ENCODE results near the gene TTC17.
"Not testable (repeated sequence)": the region's sequence is repeated elsewhere in the genome, so short reads cannot be mapped to it uniquely, and the experiment has no call there.

The TTC17 gene

DNA sequence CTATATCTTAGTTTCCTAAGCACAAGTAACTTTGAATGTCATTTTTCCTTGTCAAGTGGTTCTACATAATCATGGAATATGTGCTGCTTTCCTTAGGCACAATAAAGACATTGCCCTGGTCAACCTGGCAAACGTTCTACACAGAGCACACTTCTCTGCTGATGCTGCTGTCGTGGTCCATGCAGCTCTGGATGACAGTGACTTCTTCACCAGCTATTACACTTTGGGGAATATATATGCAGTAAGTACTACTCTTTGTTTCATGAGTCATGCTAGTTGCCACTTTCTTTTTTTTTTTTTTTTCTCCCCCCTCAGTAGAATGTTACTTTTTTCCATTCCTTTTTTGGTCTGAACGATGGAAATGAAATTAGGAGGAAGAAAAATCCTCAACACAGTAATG is 38.5 kb downstream of the TTC17 start:
- DNase-seq (ENCODE audit: low read depth), result no peak

DNA sequence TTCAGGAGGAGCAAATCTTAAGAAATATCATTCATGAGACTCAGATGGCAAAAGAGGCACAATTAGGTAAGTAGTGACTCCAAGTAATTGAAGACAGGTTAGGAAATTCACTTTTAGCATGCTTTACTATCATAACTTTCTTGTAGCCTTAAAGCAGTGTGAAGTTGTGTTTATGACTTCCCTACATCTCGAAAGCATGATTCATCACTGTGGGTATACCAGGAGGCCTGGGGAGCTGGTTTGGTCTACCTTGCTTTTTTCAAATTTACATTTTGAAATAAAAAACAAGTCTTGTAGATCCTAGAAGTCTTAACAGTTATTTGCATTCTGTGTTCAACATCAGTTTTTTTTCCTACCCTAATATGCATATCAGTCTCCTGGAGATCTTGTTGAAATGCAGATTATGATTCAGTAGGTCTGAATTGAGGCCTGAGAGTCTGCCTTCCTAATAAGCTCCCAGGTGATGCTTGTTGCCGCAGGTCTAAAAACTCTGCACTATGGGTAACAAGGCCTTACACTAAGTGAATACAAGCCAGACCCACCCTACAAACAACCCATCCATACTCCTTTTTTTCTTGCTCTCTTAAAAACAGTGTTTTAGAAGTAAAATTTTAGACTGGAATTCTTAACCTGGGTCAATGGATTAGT is 41.4 kb downstream of the TTC17 start:
- no peak overlapping the region for H3K4me3 ChIP-seq (ENCODE audit: control insufficient read depth, low read depth, low read length)
- no peak for DNase-seq (ENCODE audit: low read depth)
- TF ChIP-seq, protein P1, sequence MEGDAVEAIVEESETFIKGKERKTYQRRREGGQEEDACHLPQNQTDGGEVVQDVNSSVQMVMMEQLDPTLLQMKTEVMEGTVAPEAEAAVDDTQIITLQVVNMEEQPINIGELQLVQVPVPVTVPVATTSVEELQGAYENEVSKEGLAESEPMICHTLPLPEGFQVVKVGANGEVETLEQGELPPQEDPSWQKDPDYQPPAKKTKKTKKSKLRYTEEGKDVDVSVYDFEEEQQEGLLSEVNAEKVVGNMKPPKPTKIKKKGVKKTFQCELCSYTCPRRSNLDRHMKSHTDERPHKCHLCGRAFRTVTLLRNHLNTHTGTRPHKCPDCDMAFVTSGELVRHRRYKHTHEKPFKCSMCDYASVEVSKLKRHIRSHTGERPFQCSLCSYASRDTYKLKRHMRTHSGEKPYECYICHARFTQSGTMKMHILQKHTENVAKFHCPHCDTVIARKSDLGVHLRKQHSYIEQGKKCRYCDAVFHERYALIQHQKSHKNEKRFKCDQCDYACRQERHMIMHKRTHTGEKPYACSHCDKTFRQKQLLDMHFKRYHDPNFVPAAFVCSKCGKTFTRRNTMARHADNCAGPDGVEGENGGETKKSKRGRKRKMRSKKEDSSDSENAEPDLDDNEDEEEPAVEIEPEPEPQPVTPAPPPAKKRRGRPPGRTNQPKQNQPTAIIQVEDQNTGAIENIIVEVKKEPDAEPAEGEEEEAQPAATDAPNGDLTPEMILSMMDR (IDR thresholded peaks at IDR 0.05; ENCODE audit: control insufficient read depth, insufficient read depth, low read depth, low read length, missing control alignments), result no peak

More for the DNA sequence above, 38.5 kb downstream of the TTC17 start:
- H3K4me3 ChIP-seq (ENCODE audit: control insufficient read depth, low read depth, low read length), result no peak overlapping the region
- TF ChIP-seq, protein P1 (IDR thresholded peaks at IDR 0.05; ENCODE audit: control insufficient read depth, insufficient read depth, low read depth, low read length, missing control alignments), result no peak

DNA sequence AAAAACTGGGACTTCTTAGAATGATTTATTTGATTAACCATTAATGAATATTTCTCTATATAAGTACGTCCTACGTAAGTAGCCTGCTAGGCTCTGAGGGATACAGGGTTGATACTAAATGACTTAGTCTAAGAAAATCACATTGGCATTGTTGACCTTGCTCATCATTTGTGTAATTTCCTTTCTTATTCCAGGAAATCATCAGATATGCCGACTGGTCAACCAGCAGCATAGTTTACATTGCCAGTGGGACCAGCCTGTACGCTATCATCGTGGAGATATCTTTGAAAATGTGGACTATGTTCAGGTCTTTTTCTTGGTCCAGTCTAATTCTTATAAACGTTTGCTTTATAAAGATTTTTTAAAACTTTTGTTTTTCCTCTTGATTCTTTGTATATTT is 42.5 kb downstream of the TTC17 start:
- no peak for DNase-seq (ENCODE audit: low read depth)
- H3K4me3 ChIP-seq (ENCODE audit: control insufficient read depth, low read depth, low read length), result no peak overlapping the region
- TF ChIP-seq, protein P1 (IDR thresholded peaks at IDR 0.05; ENCODE audit: control insufficient read depth, insufficient read depth, low read depth, low read length, missing control alignments), result no peak

DNA sequence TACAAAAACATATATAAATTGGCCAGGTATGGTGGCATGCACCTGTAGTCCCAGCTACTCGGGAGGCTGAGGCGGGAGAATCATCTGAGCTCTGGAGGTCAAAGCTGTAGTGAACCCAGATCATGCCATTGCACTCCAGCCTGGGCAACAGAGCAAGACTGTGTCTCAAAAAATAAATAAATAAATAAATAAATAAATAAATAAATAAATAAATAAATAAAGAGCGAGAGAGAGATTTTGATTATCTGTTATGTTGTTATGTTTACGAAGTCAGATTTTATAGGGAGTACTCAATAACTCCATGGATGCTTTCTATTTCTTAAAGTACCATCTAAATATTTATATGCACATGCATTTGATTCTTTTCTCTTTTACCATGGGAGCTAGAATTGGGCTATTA is 43.1 kb downstream of the TTC17 start:
- DNase-seq (ENCODE audit: low read depth); H3K4me3 ChIP-seq (ENCODE audit: control insufficient read depth, low read depth, low read length): not testable (repeated sequence)

DNA sequence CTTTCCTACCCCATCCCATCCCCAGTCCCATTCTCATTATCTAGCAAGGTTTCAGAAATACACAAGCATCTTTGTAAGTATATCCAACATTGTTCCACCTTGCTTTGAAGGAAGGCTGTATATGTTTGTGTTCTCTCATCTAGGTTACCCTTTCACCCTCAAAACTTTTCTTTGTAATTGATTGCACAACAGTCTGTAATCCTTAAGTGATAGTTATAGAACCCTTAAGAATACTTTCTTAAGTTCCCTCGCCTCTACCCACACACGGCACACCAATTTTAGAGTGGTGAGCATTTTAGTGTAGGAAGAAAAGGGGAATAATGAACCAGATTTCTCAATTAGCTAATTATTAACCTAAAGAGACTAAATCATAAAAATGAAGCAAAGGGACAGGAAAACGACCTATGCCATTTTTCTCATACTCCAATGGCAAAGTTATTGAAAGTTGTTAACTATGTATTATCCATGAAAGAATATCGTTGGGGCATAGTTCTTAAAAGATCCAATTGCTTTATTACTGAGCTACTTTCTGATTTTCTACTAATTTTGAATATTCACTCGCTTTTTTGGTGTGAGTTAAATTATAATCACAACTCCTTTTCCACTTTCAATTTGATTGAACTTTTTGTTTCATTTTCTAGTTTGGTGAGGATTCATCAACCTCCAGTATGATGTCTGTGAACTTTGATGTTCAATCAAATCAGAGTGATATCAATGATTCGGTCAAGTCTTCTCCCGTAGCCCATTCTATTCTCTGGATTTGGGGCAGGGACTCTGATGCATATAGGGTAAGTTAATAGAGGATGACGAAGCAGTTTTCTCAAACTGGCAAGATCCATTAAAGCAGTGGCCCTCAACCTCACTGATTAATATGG is 44.9 kb downstream of the TTC17 start:
- H3K4me3 ChIP-seq (ENCODE audit: control insufficient read depth, low read depth, low read length), result no peak overlapping the region
- TF ChIP-seq, protein P1 (IDR thresholded peaks at IDR 0.05; ENCODE audit: control insufficient read depth, insufficient read depth, low read depth, low read length, missing control alignments), result no peak
- DNase-seq (ENCODE audit: low read depth), result no peak

DNA sequence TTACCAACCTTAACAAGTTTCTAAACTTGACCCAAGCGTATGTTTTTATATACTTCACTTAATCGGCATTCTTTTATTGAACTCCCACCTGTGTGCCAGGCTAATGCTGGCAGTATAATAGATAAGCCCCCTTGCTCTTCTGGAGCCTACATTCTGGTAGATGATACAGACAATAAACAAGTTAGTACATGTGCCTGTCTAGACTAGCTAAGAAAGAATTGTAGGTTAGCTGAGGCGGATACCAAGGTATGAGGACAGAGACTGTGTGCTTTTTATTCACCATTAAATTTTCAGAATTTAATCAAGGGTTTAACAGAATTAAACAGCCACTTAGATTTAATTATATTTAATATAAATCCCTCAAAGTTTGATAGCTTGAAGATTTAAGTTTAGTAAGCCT is 45.7 kb downstream of the TTC17 start:
- no peak for DNase-seq (ENCODE audit: low read depth)
- TF ChIP-seq, protein P1 (IDR thresholded peaks at IDR 0.05; ENCODE audit: control insufficient read depth, insufficient read depth, low read depth, low read length, missing control alignments), result no peak
- H3K4me3 ChIP-seq (ENCODE audit: control insufficient read depth, low read depth, low read length), result no peak overlapping the region

DNA sequence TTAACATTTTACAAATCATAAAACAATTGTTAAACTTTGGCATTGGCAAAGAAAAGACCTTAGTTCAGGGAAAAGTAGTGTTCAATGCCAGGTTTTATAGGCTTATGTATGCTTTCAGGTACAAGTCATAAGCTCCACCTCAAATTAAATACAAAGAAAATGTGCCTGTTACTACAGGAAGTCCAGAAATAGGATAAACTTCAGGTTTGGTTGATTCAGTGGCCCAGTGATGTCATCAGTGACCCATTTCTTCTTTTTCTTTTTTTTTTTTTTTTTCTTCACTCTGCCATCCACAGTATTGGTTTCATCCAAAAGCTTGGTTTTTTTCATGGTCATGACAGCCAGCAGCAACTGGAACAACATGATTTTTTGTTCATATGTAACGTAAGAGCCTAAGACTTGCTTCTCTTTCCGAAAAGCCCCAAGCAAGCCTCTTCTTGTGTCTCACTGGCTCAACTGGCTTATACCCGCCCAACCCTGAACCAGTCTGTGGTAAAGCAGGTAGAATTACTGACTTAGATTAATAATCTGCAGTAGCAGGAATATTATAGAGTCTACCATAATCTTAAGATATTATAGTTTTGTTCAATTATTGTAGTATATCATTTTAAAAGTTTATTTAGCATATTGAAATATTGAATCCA is 46.2 kb downstream of the TTC17 start:
- TF ChIP-seq, protein P1 (IDR thresholded peaks at IDR 0.05; ENCODE audit: control insufficient read depth, insufficient read depth, low read depth, low read length, missing control alignments), result no peak
- H3K4me3 ChIP-seq (ENCODE audit: control insufficient read depth, low read depth, low read length), result no peak overlapping the region
- DNase-seq (ENCODE audit: low read depth), result no peak
